Psoas muscle (tissue), 8 donors: ENCODE results near the gene HIGD2A. TPM values are rescaled to one million over a fixed set of nuclear protein-coding genes. Genes with fewer than 3 reads are reported as not detected.
A peak's percentile ranks its signal among the peaks of the same experiment; 100 is the strongest.

ENCODE experiments used
- ATAC-seq, 4 donors: fragments of 200-7000 bp; cut with Tn5 transposase; one replicate each; pipeline ENCODE4 v1.9.1; 2020; ENCODE audit warnings: moderate library complexity in 3 of 4, mild to moderate bottlenecking in 2 of 4
- DNase-seq, 2 donors: peaks; one replicate each; pipeline ENCODE4 v3.0.0-alpha.2; 2020
- H3K27ac ChIP-seq: fragments of 200-600 bp; one replicate; pipeline ENCODE4 v1.8.0; 2022
- H3K27me3 ChIP-seq, 3 donors: fragments of 200-600 bp in 1 of 3; one replicate each; pipeline versions ENCODE4 v1.6.1 to v1.8.0; 2013 to 2022; ENCODE audit warnings: low read length in 2 of 3, mild to moderate bottlenecking in 2 of 3, moderate library complexity in 1 of 3; ENCODE audit not compliant: insufficient read depth in 3 of 3
- H3K36me3 ChIP-seq, 2 donors: fragments of 200-600 bp in 1 of 2; one replicate each; pipeline versions ENCODE4 v1.6.1 to v1.8.0; 2013 to 2022; ENCODE audit warnings: low read depth in 1 of 2, mild to moderate bottlenecking in 1 of 2, moderate library complexity in 1 of 2; ENCODE audit not compliant: insufficient read depth in 1 of 2
- H3K4me1 ChIP-seq: fragments of 200-600 bp; one replicate; pipeline ENCODE4 v1.8.0; 2022
- H3K4me3 ChIP-seq: fragments of 200-600 bp; one replicate; pipeline ENCODE4 v1.8.0; 2022; ENCODE audit warnings: mild to moderate bottlenecking
- H3K9me3 ChIP-seq: fragments of 200-600 bp; one replicate; pipeline ENCODE4 v1.8.0; 2022
- CTCF ChIP-seq: fragments of 200-600 bp; IDR thresholded peaks from one replicate; pipeline ENCODE4 v1.8.0; 2022; ENCODE audit warnings: antibody characterized with exemption
- WGBS, 3 donors: extraction: QIAGEN DNeasy Blood & Tissue Kit; methylation state at CpG; one replicate each; pipeline versions ENCODE4 v1.1.6 to v1.1.7; 2013; 5-methylcytosine and 5-hydroxymethylcytosine counted together
- intact Hi-C, 2 donors: fragments of 100-400 bp; cut with DNase I; formaldehyde crosslinking; loops; one replicate each; pipeline versions ENCODE4 v1.11.0 to v1.14.2; 2022
- polyA plus RNA-seq, 3 donors: library from polyadenylated mRNA; stranded (reverse); fragments of 200-250 nt; gene quantifications; one replicate each; pipeline ENCODE4 v1.2.3, GENCODE V29; 2013
- total RNA-seq, 4 donors: library from RNA; stranded (reverse); fragmentation: NEBNext Ultra II Directional in 2 of 4; extraction: Animal tissue kit (Norgen Biotek cat#: 25700) in 2 of 4; gene quantifications; one replicate each; pipeline versions ENCODE4 v1.2.1 to v1.2.4, GENCODE V29; 2021 to 2023
- donor health status: healthy with polysubstance abuse.
- donor health status: DM: no; HTN: no; CAD: no; lungs with moderate emphysema.
- donor health status: Bipolar disorder and iron deficiency.
- donor health status: healthy.
- donor health status: DM: yes; HTN: yes; CAD: no.
- donor health status: DM: no; HTN: no; CAD: no.
- donor health status: DM: no; HTN: no; CAD: no.
- donor health status: DM: yes; HTN: yes; CAD: no.

The HIGD2A gene
- total and polyA plus RNA-seq, 7 donors = 181 to 429 (median 215) TPM

DNA sequence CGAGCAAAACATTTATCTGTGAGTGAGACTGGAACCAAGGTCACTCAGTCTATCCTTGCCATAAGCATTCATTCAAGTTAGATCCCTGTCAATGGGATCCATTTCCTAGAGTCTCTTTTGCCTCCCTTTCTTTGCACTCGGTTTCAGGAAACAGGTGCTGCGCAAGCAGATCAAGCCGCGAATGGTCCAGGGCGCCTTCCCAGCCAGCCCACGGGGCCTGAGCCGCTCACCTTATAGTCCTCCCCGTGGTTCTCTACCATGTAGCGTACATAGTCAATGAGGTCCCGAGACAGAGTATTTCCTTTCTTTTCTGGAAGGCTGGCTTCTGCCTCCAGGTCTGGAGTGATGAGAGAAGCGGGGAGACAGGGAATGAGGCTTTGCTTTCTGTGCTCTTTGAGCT lies 3.6 kb upstream of the HIGD2A start:
- Histone ChIP-seq H3K27me3 (no peaks in the 10 kb centered on the region), H3K4me1 (peaks cover 57% of the 10 kb centered on the region), H3K27ac (peak overlapping the region; percentile 39), H3K36me3 (peaks cover 7 to 51% of the 10 kb centered on the region in 2 donors), H3K4me3 (no peak overlapping the region), H3K9me3 (no peaks in the 10 kb centered on the region)
- TF ChIP-seq CTCF = no peak
- DNase-seq (peak in 1 of 2 donors; percentile 16), ATAC-seq (no peak)
- intact Hi-C loops = no loop called here
- WGBS, 3 donors = 84 to 93% (median 90%) methylated on average over 12 of the region's 12 CpGs

DNA sequence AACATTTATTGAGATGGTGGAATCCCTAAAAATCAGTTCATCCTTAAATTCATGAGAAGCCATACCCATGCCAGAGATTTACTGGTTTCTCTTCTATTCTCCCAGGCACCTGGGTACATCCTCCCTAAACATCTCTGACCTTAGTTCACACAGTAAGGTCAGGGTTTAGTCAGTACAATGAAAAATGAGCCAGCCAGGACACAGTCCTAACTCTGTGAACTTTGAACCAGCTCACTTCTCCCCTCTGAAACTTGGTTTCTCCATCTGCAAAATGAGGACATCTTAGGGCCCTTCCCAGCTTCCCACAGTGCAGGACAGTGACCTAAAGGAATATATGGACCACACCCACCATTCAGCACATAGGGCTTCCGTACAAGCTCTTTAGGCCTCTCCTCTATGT lies 2.1 kb upstream of the HIGD2A start:
- Histone ChIP-seq H3K9me3 (no peaks in the 10 kb centered on the region), H3K27ac (peak overlapping the region; percentile 94), H3K36me3 (peaks cover 7 to 63% of the 10 kb centered on the region in 2 donors), H3K27me3 (peaks cover 0 to 1% (median 0%) of the 10 kb centered on the region in 3 donors), H3K4me3 (peak overlapping the region; percentile 95), H3K4me1 (peaks cover 47% of the 10 kb centered on the region)
- DNase-seq = no peak
- no peak for TF ChIP-seq CTCF
- intact Hi-C loops = no loop called here
- 58 to 71% (median 60%) methylated on average over 1 of the region's 1 CpG for WGBS, 3 donors
- ATAC-seq = no peak

GRCh38 chr5:176387384-176387925 lies 1.1 kb upstream of the HIGD2A start:
- intact Hi-C loops = no loop called here
- Histone ChIP-seq H3K4me1 (peaks cover 38% of the 10 kb centered on the region), H3K9me3 (no peaks in the 10 kb centered on the region), H3K36me3 (peaks cover 7 to 69% of the 10 kb centered on the region in 2 donors), H3K27me3 (peaks cover 0 to 1% (median 0%) of the 10 kb centered on the region in 3 donors), H3K27ac (peak overlapping the region; percentile 94), H3K4me3 (peak overlapping the region; percentile 95)
- 32 to 41% (median 37%) methylated on average over 8 of the region's 8 CpGs for WGBS, 3 donors
- DNase-seq = peak in 1 of 2 donors; percentile 10
- TF ChIP-seq CTCF = no peak
- ATAC-seq = no peak

- ATAC-seq (peak; percentile 4 to 21 (median 12)), DNase-seq (no peak)
- H3K36me3 ChIP-seq = peaks cover 7 to 69% of the 10 kb centered on the region in 2 donors
- intact Hi-C loops = loop anchor here in 1 of 2 donors (2.0 kb wide), 1 partner anchor 27 kb away; the partner anchor contains the start of gene KIAA1191
- H3K27ac ChIP-seq = peak overlapping the region; percentile 94
- WGBS, 3 donors = 0% methylated on average over 27 to 29 of the region's 29 CpGs
- H3K4me1 ChIP-seq = peaks cover 32% of the 10 kb centered on the region
- TF ChIP-seq CTCF = no peak
- H3K4me3 ChIP-seq = peak overlapping the region; percentile 95
- peaks cover 0 to 1% (median 0%) of the 10 kb centered on the region in 3 donors for H3K27me3 ChIP-seq
- H3K9me3 ChIP-seq = no peaks in the 10 kb centered on the region
These were observed 528 bp upstream of the HIGD2A start for GRCh38 chr5:176388003-176388443.
